Endodermal cell (in vitro differentiated cells): ENCODE results near the gene EML4. TPM values are rescaled to one million over a fixed set of nuclear protein-coding genes. Genes with fewer than 3 reads are reported as not detected.

Source experiments
- DNase-seq: peaks from one replicate; pipeline ENCODE4 v3.0.0-alpha.2; 2017
- H3K27ac ChIP-seq: 2 replicates; pipeline ENCODE4 v1.5.1; 2013; ENCODE audit warnings: mild to moderate bottlenecking, low read depth, low read length, moderate library complexity
- H3K27me3 ChIP-seq: 2 replicates; pipeline ENCODE4 v1.6.1; 2013; ENCODE audit warnings: mild to moderate bottlenecking, low read length, moderate library complexity; ENCODE audit not compliant: insufficient read depth, control insufficient read depth, poor library complexity, severe bottlenecking
- H3K36me3 ChIP-seq: 2 replicates; pipeline ENCODE4 v1.7.0; 2013; ENCODE audit warnings: mild to moderate bottlenecking, low read length, moderate library complexity; ENCODE audit not compliant: control insufficient read depth, insufficient read depth
- H3K4me1 ChIP-seq: one replicate; pipeline ENCODE4 v1.7.0; 2013; ENCODE audit warnings: low read length; ENCODE audit not compliant: control insufficient read depth, insufficient read depth
- H3K4me3 ChIP-seq: 2 replicates; pipeline ENCODE4 v1.5.1; 2013; ENCODE audit warnings: mild to moderate bottlenecking, low read length, moderate library complexity
- H3K9ac ChIP-seq: 2 replicates; pipeline ENCODE4 v1.6.1; 2013; ENCODE audit warnings: mild to moderate bottlenecking, low read length, moderate library complexity; ENCODE audit not compliant: poor library complexity, severe bottlenecking; ENCODE audit errors: extremely low read depth
- H3K9me3 ChIP-seq: 2 replicates; pipeline ENCODE4 v1.6.1; 2013; ENCODE audit warnings: mild to moderate bottlenecking, low read length, moderate library complexity; ENCODE audit not compliant: control insufficient read depth
- H3K27ac Mint-ChIP-seq: 2 replicates; pipeline ENCODE4 v1.8.0; 2020; ENCODE audit warnings: mixed read lengths
- H3K27me3 Mint-ChIP-seq: 2 replicates; pipeline ENCODE4 v1.8.0; 2021; ENCODE audit warnings: mild to moderate bottlenecking, mixed read lengths; ENCODE audit not compliant: insufficient read depth
- H3K36me3 Mint-ChIP-seq: 2 replicates; pipeline ENCODE4 v1.8.0; 2020; ENCODE audit warnings: low read depth, mixed read lengths
- H3K4me1 Mint-ChIP-seq: 2 replicates; pipeline ENCODE4 v1.8.0; 2020; ENCODE audit warnings: mixed read lengths
- H3K4me3 Mint-ChIP-seq: 2 replicates; pipeline ENCODE4 v1.8.0; 2020; ENCODE audit warnings: mild to moderate bottlenecking, moderate library complexity, mixed read lengths
- H3K9me3 Mint-ChIP-seq: 2 replicates; pipeline ENCODE4 v1.8.0; 2020; ENCODE audit warnings: mild to moderate bottlenecking, mixed read lengths
- CTCF ChIP-seq: fragments of 200-600 bp; sonication (generic); conservative IDR thresholded peaks from 2 replicates; pipeline ENCODE4 v1.5.0; 2021; ENCODE audit warnings: antibody characterized with exemption, mild to moderate bottlenecking
- WGBS, 2 experiments: methylation state at CpG; one replicate each; pipeline versions ENCODE4 v1.1.5 to v1.1.7; 2013; ENCODE audit warnings: missing lambda C conversion rate in 2 of 2, mixed read lengths in 1 of 2; ENCODE audit not compliant: insufficient coverage in 1 of 2, insufficient read length in 1 of 2; 5-methylcytosine and 5-hydroxymethylcytosine counted together
- total RNA-seq, 2 donors: library from RNA; stranded (reverse); fragmentation: NEBNext Ultra II Directional in 1 of 2; extraction: Animal tissue kit (Norgen Biotek cat#: 25700) in 1 of 2; gene quantifications; 2 replicates in 1 of 2; 3 replicates in 1 of 2; pipeline ENCODE4 v1.2.1, GENCODE V29; 2021

EML4 gene
- total RNA-seq, 2 donors from 2014 or later = 84.6 to 90.9 TPM

GRCh38 chr2:42316910-42317309, 147.8 kb downstream of the EML4 start:
- Mint-ChIP-seq H3K27ac (no peak overlapping the region), H3K27me3 (no peaks in the 10 kb centered on the region), H3K9me3 (no peaks in the 10 kb centered on the region), H3K4me1 (no peaks in the 10 kb centered on the region), H3K36me3 (peaks cover 57% of the 10 kb centered on the region), H3K4me3 (no peak overlapping the region)
- no peak overlapping the region for H3K9ac ChIP-seq
- H3K27me3 ChIP-seq = no peaks in the 10 kb centered on the region
- peaks cover 64% of the 10 kb centered on the region for H3K36me3 ChIP-seq
- 93 to 94% methylated on average over 2 to 3 of the region's 3 CpGs for WGBS, 2 experiments
- H3K9me3 ChIP-seq = no peaks in the 10 kb centered on the region
- H3K4me3 ChIP-seq = no peak overlapping the region
- no peaks in the 10 kb centered on the region for H3K4me1 ChIP-seq
- no peak for DNase-seq
- TF ChIP-seq CTCF = no peak
- no peak overlapping the region for H3K27ac ChIP-seq

GRCh38 chr2:42317486-42317885, 148.3 kb downstream of the EML4 start:
- H3K4me3 ChIP-seq = no peak overlapping the region
- no peak overlapping the region for H3K27ac ChIP-seq
- TF ChIP-seq CTCF = no peak
- no peak for DNase-seq
- Mint-ChIP-seq H3K36me3 (peaks cover 54% of the 10 kb centered on the region), H3K4me3 (no peak overlapping the region), H3K27ac (no peak overlapping the region), H3K9me3 (no peaks in the 10 kb centered on the region), H3K4me1 (no peaks in the 10 kb centered on the region), H3K27me3 (no peaks in the 10 kb centered on the region)
- H3K9me3 ChIP-seq = no peaks in the 10 kb centered on the region
- H3K36me3 ChIP-seq = peaks cover 65% of the 10 kb centered on the region
- no peak overlapping the region for H3K9ac ChIP-seq
- 95 to 100% methylated on average over 3 of the region's 3 CpGs for WGBS, 2 experiments
- H3K27me3 ChIP-seq = no peaks in the 10 kb centered on the region
- no peaks in the 10 kb centered on the region for H3K4me1 ChIP-seq

- Mint-ChIP-seq H3K27me3 (no peaks in the 10 kb centered on the region), H3K4me1 (no peaks in the 10 kb centered on the region), H3K36me3 (peaks cover 58% of the 10 kb centered on the region), H3K4me3 (no peak overlapping the region), H3K27ac (no peak overlapping the region), H3K9me3 (no peaks in the 10 kb centered on the region)
- Histone ChIP-seq H3K9me3 (no peaks in the 10 kb centered on the region), H3K9ac (no peak overlapping the region), H3K4me3 (no peak overlapping the region), H3K36me3 (peaks cover 70% of the 10 kb centered on the region), H3K27ac (no peak overlapping the region), H3K4me1 (no peaks in the 10 kb centered on the region), H3K27me3 (no peaks in the 10 kb centered on the region)
- no peak for DNase-seq
- TF ChIP-seq CTCF = no peak
These were observed 148.8 kb downstream of the EML4 start for GRCh38 chr2:42317945-42318344.
